ENCODE measurements around the gene FBXO31. TPM values are rescaled to one million over a fixed set of nuclear protein-coding genes. Genes with fewer than 3 reads are reported as not detected.

Gene FBXO31, protein sequence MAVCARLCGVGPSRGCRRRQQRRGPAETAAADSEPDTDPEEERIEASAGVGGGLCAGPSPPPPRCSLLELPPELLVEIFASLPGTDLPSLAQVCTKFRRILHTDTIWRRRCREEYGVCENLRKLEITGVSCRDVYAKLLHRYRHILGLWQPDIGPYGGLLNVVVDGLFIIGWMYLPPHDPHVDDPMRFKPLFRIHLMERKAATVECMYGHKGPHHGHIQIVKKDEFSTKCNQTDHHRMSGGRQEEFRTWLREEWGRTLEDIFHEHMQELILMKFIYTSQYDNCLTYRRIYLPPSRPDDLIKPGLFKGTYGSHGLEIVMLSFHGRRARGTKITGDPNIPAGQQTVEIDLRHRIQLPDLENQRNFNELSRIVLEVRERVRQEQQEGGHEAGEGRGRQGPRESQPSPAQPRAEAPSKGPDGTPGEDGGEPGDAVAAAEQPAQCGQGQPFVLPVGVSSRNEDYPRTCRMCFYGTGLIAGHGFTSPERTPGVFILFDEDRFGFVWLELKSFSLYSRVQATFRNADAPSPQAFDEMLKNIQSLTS
- 17.9 to 30.3 TPM (median 25.3 TPM) in 5 replicates for total RNA-seq (2022; extraction: Qiagen RNA extraction)

DNA sequence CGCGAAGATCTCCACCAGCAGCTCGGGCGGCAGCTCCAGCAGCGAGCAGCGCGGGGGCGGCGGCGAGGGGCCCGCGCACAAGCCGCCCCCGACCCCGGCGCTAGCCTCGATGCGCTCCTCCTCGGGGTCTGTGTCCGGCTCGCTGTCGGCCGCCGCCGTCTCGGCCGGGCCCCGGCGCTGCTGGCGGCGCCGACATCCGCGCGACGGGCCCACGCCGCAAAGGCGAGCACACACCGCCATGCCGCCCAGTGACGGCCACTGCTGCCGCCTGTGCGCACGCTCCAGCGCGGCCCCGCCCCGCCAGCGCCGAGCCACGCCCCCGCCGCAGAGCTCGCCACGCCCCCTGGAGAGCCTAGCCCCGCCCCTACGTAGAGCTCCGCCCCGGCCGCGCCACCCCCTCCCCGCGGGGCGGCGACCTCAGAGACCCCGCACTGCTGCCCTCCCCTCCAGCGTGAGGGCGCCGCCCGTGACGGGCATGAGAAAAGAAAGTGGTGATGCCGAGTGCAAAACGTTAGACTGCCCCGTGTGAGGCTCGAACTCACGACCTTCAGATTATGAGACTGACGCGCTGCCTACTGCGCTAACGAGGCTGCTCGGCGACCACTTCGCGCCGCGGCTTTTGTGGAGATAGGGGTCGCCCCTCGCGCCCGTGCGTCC, at the start of gene FBXO31:
FBXO31 (minus strand) TSS at position 272 of the 657 bp plus-strand sequence; CDS start at position 240, 32 bp downstream.

DNA sequence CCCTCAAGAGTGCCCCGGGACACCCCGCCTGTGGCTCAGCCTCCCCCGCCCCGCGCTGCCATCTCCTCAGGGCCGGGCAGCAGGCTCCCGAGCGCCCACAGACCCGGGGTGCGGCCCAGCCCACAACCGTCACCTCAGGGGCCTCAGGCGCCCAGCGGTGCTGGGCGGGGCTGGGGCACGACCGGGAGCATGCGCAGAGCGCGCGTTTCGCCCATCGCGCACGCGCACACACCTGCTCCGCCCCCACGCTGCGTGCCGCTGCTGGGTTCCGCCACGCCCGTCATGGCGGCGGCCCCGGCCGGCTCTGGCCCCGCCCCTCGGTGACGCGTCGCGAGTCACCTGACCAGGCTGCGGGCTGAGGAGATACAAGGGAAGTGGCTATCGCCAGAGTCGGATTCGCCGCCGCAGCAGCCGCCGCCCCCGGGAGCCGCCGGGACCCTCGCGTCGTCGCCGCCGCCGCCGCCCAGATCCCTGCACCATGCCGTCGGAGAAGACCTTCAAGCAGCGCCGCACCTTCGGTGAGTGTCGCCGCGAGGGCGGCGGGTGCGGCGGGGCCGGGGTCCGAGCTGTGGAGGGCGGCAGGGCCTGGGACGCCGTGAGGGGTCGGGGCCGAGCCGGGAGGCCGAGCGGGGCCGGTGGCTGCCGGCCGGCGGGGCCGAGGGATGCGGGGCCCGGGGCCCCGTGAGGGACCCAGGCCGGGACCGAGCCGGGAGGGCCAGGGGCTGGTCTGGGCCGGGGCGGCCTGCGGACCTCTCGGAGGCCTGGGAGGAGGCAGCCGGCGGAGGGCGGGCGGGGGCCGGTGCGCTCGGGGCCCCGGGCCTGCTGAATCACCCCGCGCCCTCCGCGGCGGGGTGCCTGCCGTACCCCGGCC, 8.6 kb upstream of the FBXO31 start, which contains the start of gene MAP1LC3B:
MAP1LC3B (plus strand) TSS at position 387 of the 871 bp plus-strand sequence; CDS start at position 479, 92 bp downstream.

DNA sequence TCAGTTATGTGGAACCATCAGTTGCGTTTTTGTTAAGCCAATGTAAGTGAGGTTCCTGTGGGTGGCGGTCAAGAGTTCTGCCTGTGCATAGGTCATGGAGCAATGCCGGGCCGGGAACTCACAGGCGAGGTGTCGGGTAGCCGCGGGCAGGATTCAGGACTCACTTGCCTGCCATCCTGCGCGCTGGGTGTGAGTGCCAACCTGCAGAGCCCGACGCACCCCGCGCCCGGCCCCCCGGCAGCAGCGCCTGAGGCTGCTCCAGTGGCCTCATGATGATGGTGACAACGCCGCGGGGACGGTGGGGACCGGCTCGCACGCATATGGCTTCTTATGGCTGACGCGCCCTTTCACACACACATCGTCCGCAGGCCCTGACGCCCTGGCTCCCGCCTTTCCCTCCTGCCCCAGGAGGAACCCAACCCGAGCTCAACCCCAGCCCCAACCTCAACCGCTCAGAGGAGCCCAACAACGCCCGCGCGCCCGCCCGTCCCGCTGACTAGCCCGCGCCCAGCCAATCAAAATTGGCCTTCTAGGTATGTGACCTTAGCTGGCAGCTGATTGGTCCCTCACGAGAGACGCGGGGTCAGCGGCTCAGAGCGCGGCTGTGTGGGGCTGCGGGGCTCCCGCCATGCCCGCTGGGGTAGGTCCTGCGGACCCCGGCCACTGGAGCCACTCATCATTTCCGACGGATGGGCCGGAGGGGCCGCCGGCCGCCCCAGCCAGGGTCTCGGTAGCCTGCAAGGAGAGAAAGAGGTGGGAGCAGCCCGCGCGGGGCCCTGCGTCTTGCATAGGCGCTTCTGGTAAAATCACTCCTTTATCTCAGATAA, 66.4 kb downstream of the FBXO31 start, which contains the start of gene C16orf95:
C16orf95 (minus strand) TSS at position 470 of the 827 bp plus-strand sequence; CDS start at position 320, 150 bp downstream.

Other genes starting within 250 kb of the FBXO31 start
- 5.6 to 7.0 TPM (median 6.7 TPM) in 5 replicates for gene C16orf95, start 66.4 kb downstream of the FBXO31 start, total RNA-seq (2022; extraction: Qiagen RNA extraction)
- 74.7 to 94.4 TPM (median 84.2 TPM) in 5 replicates for gene MAP1LC3B, start 8.6 kb upstream of the FBXO31 start, total RNA-seq (2022; extraction: Qiagen RNA extraction)
- gene ZCCHC14, start 109.2 kb upstream of the FBXO31 start, total RNA-seq (2022; extraction: Qiagen RNA extraction), result 6.5 to 9.5 TPM (median 8.8 TPM) in 5 replicates
- gene JPH3, start 218.7 kb upstream of the FBXO31 start, total RNA-seq (2022; extraction: Qiagen RNA extraction), result 1.1 to 2.3 TPM (median 2.1 TPM) in 5 replicates

Data from A549 treated with Mapracorat at 1 μM for 4 hours (cell line).